Activated effector memory CD4-positive, alpha-beta T cell treated with Interleukin-2 at 50 U/mL for 16 hours (primary cell): ENCODE results near the gene DPF3.

ENCODE experiments used
- DNase-seq: peaks from one replicate; pipeline ENCODE4 v3.0.0-alpha.2; 2020

The DPF3 gene

GRCh38 chr14:72833174-72833573, 60.7 kb downstream of the DPF3 start:
- no peak for DNase-seq

GRCh38 chr14:72830786-72831594, 62.9 kb downstream of the DPF3 start:
- DNase-seq: no peak

- no peak for DNase-seq
These were observed 63.5 kb downstream of the DPF3 start for GRCh38 chr14:72830356-72830755.

- DNase-seq: no peak
These were observed 65.3 kb downstream of the DPF3 start for GRCh38 chr14:72828604-72829003.

GRCh38 chr14:72826039-72826438, 67.9 kb downstream of the DPF3 start:
- DNase-seq: no peak

GRCh38 chr14:72825486-72825885, 68.4 kb downstream of the DPF3 start:
- no peak for DNase-seq

GRCh38 chr14:72824051-72824450, 69.8 kb downstream of the DPF3 start:
- DNase-seq: no peak

GRCh38 chr14:72822946-72823611, 70.8 kb downstream of the DPF3 start:
- no peak for DNase-seq

- DNase-seq: no peak
These were observed 74.9 kb downstream of the DPF3 start for GRCh38 chr14:72818998-72819397.

- DNase-seq: no peak
These were observed 77.6 kb downstream of the DPF3 start for GRCh38 chr14:72816287-72816686.

GRCh38 chr14:72815430-72815829, 78.5 kb downstream of the DPF3 start:
- no peak for DNase-seq

GRCh38 chr14:72812292-72812851, 81.5 kb downstream of the DPF3 start:
- no peak for DNase-seq

GRCh38 chr14:72810201-72810600, 83.7 kb downstream of the DPF3 start:
- DNase-seq: no peak

GRCh38 chr14:72809063-72809462, 84.8 kb downstream of the DPF3 start:
- no peak for DNase-seq

- no peak for DNase-seq
These were observed 85.3 kb downstream of the DPF3 start for GRCh38 chr14:72808564-72808963.

- no peak for DNase-seq
These were observed 91.3 kb downstream of the DPF3 start for GRCh38 chr14:72802588-72802946.

GRCh38 chr14:72801836-72802587, 91.9 kb downstream of the DPF3 start:
- DNase-seq: no peak

- DNase-seq: no peak
These were observed 92.5 kb downstream of the DPF3 start for GRCh38 chr14:72801381-72801812.

GRCh38 chr14:72800848-72801370, 93.0 kb downstream of the DPF3 start:
- DNase-seq: no peak

GRCh38 chr14:72800296-72800695, 93.6 kb downstream of the DPF3 start:
- DNase-seq: no peak

- no peak for DNase-seq
These were observed 97.0 kb downstream of the DPF3 start for GRCh38 chr14:72796935-72797334.

GRCh38 chr14:72793156-72793939, 100.6 kb downstream of the DPF3 start:
- DNase-seq: no peak
